Mucosa of descending colon (tissue), 3 donors: ENCODE results near the gene IGIP. TPM values are rescaled to one million over a fixed set of nuclear protein-coding genes. Genes with fewer than 3 reads are reported as not detected.

Source experiments
- ATAC-seq: fragments of 200-7000 bp; cut with Tn5 transposase; one replicate; pipeline ENCODE4 v1.9.1; 2020; ENCODE audit warnings: mild to moderate bottlenecking, moderate library complexity
- DNase-seq, 3 donors: peaks; one replicate each; pipeline ENCODE4 v3.0.0-alpha.2; 2020
- H3K36me3 ChIP-seq: fragments of 200-600 bp; one replicate; pipeline ENCODE4 v1.8.0; 2021; ENCODE audit warnings: low read depth, mild to moderate bottlenecking
- H3K4me1 ChIP-seq: fragments of 200-600 bp; one replicate; pipeline ENCODE4 v1.8.0; 2021; ENCODE audit warnings: low read depth, mild to moderate bottlenecking
- H3K4me3 ChIP-seq: fragments of 200-600 bp; one replicate; pipeline ENCODE4 v1.8.0; 2021; ENCODE audit warnings: mild to moderate bottlenecking
- H3K9me3 ChIP-seq: fragments of 200-600 bp; one replicate; pipeline ENCODE4 v1.8.0; 2021; ENCODE audit warnings: mild to moderate bottlenecking
- intact Hi-C, 2 donors: fragments of 100-400 bp; cut with DNase I in 1 of 2; cut with micrococcal nuclease in 1 of 2; formaldehyde crosslinking; loops; one replicate each; pipeline versions ENCODE4 v1.11.0 to v1.11.1; 2022; cut with DNase I, micrococcal nuclease
- total RNA-seq, 3 donors: library from RNA; stranded (reverse); fragmentation: NEBNext Ultra II Directional in 2 of 3; extraction: Animal tissue kit (Norgen Biotek cat#: 25700) in 2 of 3; gene quantifications; one replicate each; pipeline versions ENCODE4 v1.2.1 to v1.2.4, GENCODE V29; 2021 to 2023
- TF ChIP-seq, protein P1 (sequence below): fragments of 200-600 bp; IDR thresholded peaks from one replicate; pipeline ENCODE4 v1.8.0; 2022; ENCODE audit warnings: antibody characterized with exemption, mild to moderate bottlenecking
- donor health status: DM: no; HTN: no; CAD: no; lungs with moderate emphysema.
- donor health status: DM: no; HTN: no; CAD: no.
- donor health status: DM: no; HTN: yes; CAD: no.

Gene IGIP
- total RNA-seq, 3 donors from 2014 or later = 8.1 to 25.1 (median 9.8) TPM

DNA sequence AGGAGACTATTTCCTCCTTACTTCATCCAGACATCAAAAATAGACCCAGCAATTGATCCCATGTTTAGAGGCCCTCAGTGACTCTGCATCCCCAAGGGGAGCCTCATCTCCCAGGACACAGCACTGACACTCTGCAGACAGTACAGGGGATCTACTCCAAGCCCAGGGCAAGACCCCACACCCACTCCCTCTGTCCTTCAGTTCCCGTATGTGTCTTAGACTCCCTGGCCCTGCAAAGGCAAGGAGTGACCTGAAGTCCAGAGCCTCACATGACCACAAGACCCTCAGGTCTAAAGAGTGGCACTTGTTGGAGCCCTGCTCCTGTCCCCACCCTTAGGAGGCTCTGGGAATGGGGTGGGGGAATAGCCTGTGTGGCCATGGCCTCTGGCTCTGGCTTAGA, 21.7 kb downstream of the IGIP start:
- peaks cover 6% of the 10 kb centered on the region for H3K4me1 ChIP-seq
- DNase-seq = no peak
- TF ChIP-seq, protein P1, sequence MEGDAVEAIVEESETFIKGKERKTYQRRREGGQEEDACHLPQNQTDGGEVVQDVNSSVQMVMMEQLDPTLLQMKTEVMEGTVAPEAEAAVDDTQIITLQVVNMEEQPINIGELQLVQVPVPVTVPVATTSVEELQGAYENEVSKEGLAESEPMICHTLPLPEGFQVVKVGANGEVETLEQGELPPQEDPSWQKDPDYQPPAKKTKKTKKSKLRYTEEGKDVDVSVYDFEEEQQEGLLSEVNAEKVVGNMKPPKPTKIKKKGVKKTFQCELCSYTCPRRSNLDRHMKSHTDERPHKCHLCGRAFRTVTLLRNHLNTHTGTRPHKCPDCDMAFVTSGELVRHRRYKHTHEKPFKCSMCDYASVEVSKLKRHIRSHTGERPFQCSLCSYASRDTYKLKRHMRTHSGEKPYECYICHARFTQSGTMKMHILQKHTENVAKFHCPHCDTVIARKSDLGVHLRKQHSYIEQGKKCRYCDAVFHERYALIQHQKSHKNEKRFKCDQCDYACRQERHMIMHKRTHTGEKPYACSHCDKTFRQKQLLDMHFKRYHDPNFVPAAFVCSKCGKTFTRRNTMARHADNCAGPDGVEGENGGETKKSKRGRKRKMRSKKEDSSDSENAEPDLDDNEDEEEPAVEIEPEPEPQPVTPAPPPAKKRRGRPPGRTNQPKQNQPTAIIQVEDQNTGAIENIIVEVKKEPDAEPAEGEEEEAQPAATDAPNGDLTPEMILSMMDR = no peak
- H3K4me3 ChIP-seq = no peak overlapping the region
- H3K9me3 ChIP-seq = no peaks in the 10 kb centered on the region
- no peaks in the 10 kb centered on the region for H3K36me3 ChIP-seq
- intact Hi-C loops = no loop called here
- ATAC-seq = no peak

DNA sequence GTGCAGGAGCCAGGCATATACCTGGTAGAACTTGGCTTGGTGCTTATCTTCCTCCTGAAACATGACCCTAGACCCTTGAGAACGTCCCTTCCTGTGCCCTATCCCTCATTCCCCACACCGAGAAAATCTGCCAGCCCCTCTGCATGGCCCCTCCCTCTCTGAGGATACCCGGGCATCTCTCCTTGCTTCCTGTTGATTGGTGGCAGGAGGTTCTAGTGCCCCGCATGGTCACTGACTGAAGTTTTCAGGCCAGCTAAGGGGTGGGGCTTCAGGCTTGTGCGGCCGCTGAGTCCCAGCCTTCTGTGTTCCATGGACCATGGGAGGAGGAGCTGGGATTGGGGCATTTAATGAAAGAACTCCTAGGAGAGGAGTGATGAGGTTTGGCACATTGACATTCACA, 22.8 kb downstream of the IGIP start:
- intact Hi-C loops = no loop called here
- Histone ChIP-seq H3K9me3 (no peaks in the 10 kb centered on the region), H3K4me3 (no peak overlapping the region), H3K4me1 (peaks cover 6% of the 10 kb centered on the region), H3K36me3 (no peaks in the 10 kb centered on the region)
- no peak for DNase-seq
- TF ChIP-seq, protein P1 = no peak
- ATAC-seq = no peak

DNA sequence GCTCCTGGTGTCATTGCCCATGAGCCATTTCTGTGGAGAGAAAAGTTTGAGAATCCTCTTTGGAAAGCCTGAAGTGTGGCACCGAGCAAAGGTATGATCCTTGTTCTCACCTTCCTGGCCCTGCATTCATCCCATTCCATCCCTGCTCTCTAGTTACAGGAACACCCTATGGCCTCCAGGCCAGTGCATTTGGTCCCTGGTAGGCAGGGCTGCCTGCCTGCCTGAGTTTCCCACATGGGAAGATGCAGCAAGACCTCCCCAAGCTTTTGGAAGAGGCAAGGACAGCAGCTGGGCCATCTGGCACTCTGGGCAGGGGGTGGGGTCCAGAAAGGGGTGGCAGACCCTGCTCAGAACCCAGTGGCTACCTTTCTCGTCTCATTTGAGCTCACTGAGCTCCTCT, 24.5 kb downstream of the IGIP start:
- Histone ChIP-seq H3K36me3 (no peaks in the 10 kb centered on the region), H3K9me3 (no peaks in the 10 kb centered on the region), H3K4me3 (no peak overlapping the region), H3K4me1 (peaks cover 6% of the 10 kb centered on the region)
- intact Hi-C loops = loop anchor here in 1 of 2 donors (5.0 to 10.0 kb wide), 2 partner anchors 78 to 365 kb away; no protein-coding TSS in a partner anchor
- TF ChIP-seq, protein P1 = no peak
- ATAC-seq (no peak), DNase-seq (no peak)

DNA sequence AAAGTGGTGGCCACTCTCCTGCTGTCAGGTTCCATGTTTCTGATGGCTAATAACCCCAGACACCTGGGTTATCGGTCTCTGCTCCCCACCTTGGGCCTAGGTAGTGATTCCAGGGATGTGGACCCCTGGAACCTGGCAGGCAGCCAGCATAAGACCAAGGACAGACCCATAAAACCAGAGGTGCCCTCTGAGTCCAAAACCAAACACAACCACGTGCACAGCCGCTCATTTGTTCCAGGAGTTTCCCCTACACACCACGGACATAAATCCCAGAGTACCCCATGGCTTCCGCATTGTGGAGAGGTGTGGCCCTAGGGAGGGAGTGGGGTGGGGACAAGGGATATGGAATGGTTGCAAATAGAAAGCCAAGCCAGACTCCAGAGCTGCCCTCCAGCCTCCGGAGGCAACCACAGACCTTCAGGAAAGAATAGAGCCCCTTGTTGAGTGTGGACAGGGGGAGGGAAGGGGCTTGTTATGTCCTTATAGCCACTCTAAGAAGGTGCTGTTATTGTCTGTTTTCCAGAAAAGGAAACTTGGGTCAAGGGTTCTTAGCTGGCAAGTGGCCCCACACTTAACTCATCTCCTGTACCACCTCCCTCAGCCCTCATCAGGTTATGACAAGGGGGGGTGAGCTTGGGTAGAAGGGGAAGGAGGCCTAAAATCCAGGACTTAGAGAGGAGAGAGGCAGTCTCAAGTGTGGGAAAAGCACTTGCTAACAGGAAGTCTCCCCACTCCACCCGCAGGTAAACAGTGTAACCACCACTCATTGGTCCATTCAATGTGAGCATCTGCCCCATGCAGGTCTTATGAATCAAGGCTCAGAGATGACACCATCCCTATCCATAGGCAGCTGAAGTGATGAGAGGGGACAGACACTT, 25.6 kb downstream of the IGIP start:
- Histone ChIP-seq H3K4me3 (no peak overlapping the region), H3K4me1 (peaks cover 2% of the 10 kb centered on the region), H3K36me3 (no peaks in the 10 kb centered on the region), H3K9me3 (no peaks in the 10 kb centered on the region)
- TF ChIP-seq, protein P1 = no peak
- DNase-seq = no peak
- intact Hi-C loops = loop anchor here in 1 of 2 donors (5.0 to 10.0 kb wide), 2 partner anchors 79 to 367 kb away; no protein-coding TSS in a partner anchor
- ATAC-seq = peak; percentile 87

DNA sequence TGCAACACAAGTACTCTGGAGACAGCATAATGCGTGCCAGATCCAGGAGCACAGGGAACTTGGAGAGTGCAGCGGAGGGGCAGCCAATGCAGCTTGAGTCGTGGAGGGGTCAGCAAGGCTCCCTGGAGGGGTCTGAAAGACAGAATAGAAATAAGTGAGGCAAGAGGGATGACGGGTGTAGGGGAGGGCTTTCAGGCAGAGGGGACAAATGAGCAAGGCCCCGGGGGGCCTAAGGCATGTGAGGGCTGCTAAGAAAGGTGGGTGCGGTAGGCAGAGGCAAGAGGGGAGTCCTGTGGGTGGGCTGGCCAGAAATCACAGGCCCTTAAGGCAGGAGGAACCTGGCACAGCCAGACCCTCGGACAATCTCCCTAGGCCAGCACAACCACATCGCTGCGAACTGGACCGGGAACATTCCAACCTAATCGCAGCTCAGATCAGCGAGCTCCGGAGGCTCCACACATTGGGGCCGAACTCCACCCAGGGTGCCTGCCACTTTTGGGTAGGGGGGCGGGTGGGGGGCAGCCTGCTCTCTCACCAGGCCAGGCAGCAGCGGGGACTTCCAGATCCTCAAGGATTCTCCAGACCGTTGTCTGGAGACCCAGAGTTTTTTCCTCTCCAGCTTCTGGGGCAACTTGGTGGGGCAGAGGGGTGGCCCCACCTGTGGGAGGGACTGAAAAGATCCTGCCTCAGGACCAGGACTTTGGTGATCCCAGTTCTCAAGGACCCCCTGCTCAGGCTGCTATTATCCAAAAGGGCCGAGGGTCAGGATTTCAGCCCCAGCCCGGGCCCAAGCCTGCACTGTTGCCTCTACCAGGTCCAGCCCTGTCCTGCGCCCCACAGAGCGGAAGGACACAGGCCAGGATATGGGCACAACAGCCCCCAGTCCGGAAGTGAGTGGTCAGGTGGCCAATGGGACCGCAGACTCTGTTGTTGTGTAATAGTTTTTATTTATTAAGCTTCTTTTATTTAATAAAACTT, 26.6 kb downstream of the IGIP start:
- Histone ChIP-seq H3K36me3 (no peaks in the 10 kb centered on the region), H3K4me1 (no peaks in the 10 kb centered on the region), H3K4me3 (no peak overlapping the region), H3K9me3 (no peaks in the 10 kb centered on the region)
- ATAC-seq = no peak
- TF ChIP-seq, protein P1 = no peak
- no peak for DNase-seq
- intact Hi-C loops = loop anchor here in 1 of 2 donors (5.0 to 10.0 kb wide), 2 partner anchors 80 to 368 kb away; no protein-coding TSS in a partner anchor
